K562 (cell line): Measurements from ENCODE around the gene XBP1. TPM values are rescaled to one million over a fixed set of nuclear protein-coding genes. Genes with fewer than 3 reads are reported as not detected.

Experiments
- ATAC-seq: fragments of 200-7000 bp; cut with Tn5 transposase; 3 replicates; pipeline ENCODE4 v1.9.1; 2020; ENCODE audit warnings: moderate library complexity
- BruUV-seq: library from RNA; stranded (reverse); fragments of 400-500 nt; replicated peaks from 2 replicates; lab custom pipeline; 2021; lab: Mats Ljungman, UMichigan
- CTCF ChIA-PET: fragments of 300-600 bp; formaldehyde crosslinking; extraction: SDS; loops from one replicate; lab custom pipeline; 2021; ENCODE audit warnings: low intra/inter-chr PET ratio; lab: Yijun Ruan, JAX
- POLR2A ChIA-PET: fragments of 300-600, 350-650 bp; sonication (Branson Sonifier 250); formaldehyde crosslinking; extraction: SDS; loops from one replicate; lab custom pipeline; 2021; ENCODE audit warnings: antibody characterized with exemption, inconsistent platforms; lab: Yijun Ruan, JAX
- DNase-seq, 4 experiments: peaks; one replicate each; pipeline versions ENCODE4 v3.0.0 to v3.0.0-alpha.2; 2011 to 2018; ENCODE audit warnings: low spot score in 3 of 4, mixed read lengths in 3 of 4; ENCODE audit errors: extremely low read depth in 1 of 4
- FAIRE-seq: peaks from 2 replicates; lab custom pipeline; 2011; peaks lifted over from hg19 to GRCh38; lab: Jason Lieb, UNC
- H2AFZ ChIP-seq: 2 replicates; pipeline ENCODE4 v1.6.0; 2011; ENCODE audit warnings: low read depth, low read length, control low read depth, inconsistent platforms
- H3K27ac ChIP-seq: fragments of 200-600 bp; 3 replicates; pipeline ENCODE4 v1.8.0; 2011; ENCODE audit warnings: low read depth, mild to moderate bottlenecking, control low read depth, inconsistent platforms, low read length, moderate library complexity, mixed read lengths; ENCODE audit errors: extremely low read depth
- H3K27me3 ChIP-seq, 2 experiments: fragments of 300-600 bp in 1 of 2; 2 replicates in 1 of 2; 3 replicates in 1 of 2; pipeline versions ENCODE4 v1.6.0 to v1.8.0; 2011; ENCODE audit warnings: inconsistent platforms in 2 of 2, low read length in 2 of 2, mild to moderate bottlenecking in 1 of 2, mixed read lengths in 1 of 2, moderate library complexity in 1 of 2; ENCODE audit not compliant: control insufficient read depth in 2 of 2, insufficient read depth in 2 of 2
- H3K36me3 ChIP-seq: fragments of 300-600 bp; 3 replicates; pipeline ENCODE4 v1.8.0; 2011; ENCODE audit warnings: mild to moderate bottlenecking, low read length, inconsistent platforms; ENCODE audit not compliant: control insufficient read depth, insufficient read depth
- H3K4me1 ChIP-seq, 2 experiments: fragments of 200-600 bp in 1 of 2; replicated peaks in 1 of 2; 2 replicates in 1 of 2; 3 replicates in 1 of 2; pipeline versions ENCODE4 v1.5.1 to v1.8.0; 2011; ENCODE audit warnings: inconsistent platforms in 2 of 2, low read length in 2 of 2, mild to moderate bottlenecking in 1 of 2, mixed read lengths in 1 of 2, moderate library complexity in 1 of 2; ENCODE audit not compliant: control insufficient read depth in 2 of 2, insufficient read depth in 2 of 2
- H3K4me2 ChIP-seq: 2 replicates; pipeline ENCODE4 v1.6.1; 2011; ENCODE audit warnings: low read length, control low read depth, inconsistent platforms, mixed read lengths; ENCODE audit not compliant: insufficient read depth
- H3K4me3 ChIP-seq: fragments of 200-600 bp; sonication (generic), shearing (Covaris generic); 2 replicates; pipeline ENCODE4 v1.5.1; 2016; ENCODE audit warnings: control low read depth, inconsistent platforms
- H3K79me2 ChIP-seq: fragments of 200-600 bp; 3 replicates; pipeline ENCODE4 v1.8.0; 2011; ENCODE audit warnings: low read length, inconsistent platforms; ENCODE audit not compliant: control insufficient read depth, insufficient read depth
- H3K9ac ChIP-seq, 2 experiments: 2 replicates each; pipeline versions ENCODE4 v1.6.0 to v1.6.1; 2011; ENCODE audit warnings: low read depth in 2 of 2, low read length in 2 of 2, control low read depth in 1 of 2, inconsistent platforms in 1 of 2, mild to moderate bottlenecking in 1 of 2, mixed read lengths in 1 of 2; ENCODE audit not compliant: insufficient read depth in 1 of 2
- H3K9me1 ChIP-seq: one replicate; pipeline ENCODE4 v1.6.0; 2011; ENCODE audit warnings: inconsistent platforms, mild to moderate bottlenecking, low read length, moderate library complexity; ENCODE audit not compliant: control insufficient read depth, insufficient read depth
- H3K9me3 ChIP-seq: replicated peaks from 2 replicates; pipeline ENCODE4 v1.5.1; 2011; ENCODE audit warnings: low read depth, low read length, inconsistent platforms; ENCODE audit not compliant: control insufficient read depth, insufficient read depth
- H4K20me1 ChIP-seq: replicated peaks from 2 replicates; pipeline ENCODE4 v1.6.1; 2011; ENCODE audit warnings: low read length, inconsistent platforms, mixed read lengths; ENCODE audit not compliant: control insufficient read depth, insufficient read depth
- SPI1 ChIP-seq: IDR thresholded peaks from 2 replicates; pipeline ENCODE4 v1.6.1; 2011; ENCODE audit warnings: low read depth, low read length, control low read depth, borderline replicate concordance
- WGBS: fragments of 100-300 bp; shearing (Covaris generic); methylation state at CpG from one replicate; pipeline ENCODE4 v1.1.6; 2016; ENCODE audit warnings: low coverage, mixed read lengths; ENCODE audit not compliant: insufficient coverage; ENCODE audit errors: missing lambda C conversion rate; 5-methylcytosine and 5-hydroxymethylcytosine counted together
- in situ Hi-C: fragments of 300-500 bp; cut with MboI; formaldehyde crosslinking; loops from 4 replicates; pipeline ENCODE4 v1.15.0; 2018; ENCODE audit warnings: inconsistent platforms, mixed read lengths
- intact Hi-C: fragments of 100-400 bp; cut with micrococcal nuclease; formaldehyde crosslinking; loops from 2 replicates; pipeline ENCODE4 v1.14.2; 2022
- polyA plus RNA-seq, 8 experiments: library from polyadenylated mRNA; depleted of rRNA in 4 of 8; stranded (reverse) in 5 of 8; unstranded in 3 of 8; fragments of >200 nt; fragmentation: Nextera tagmentation in 2 of 8; fragmentation: Illumina TruSeq in 1 of 8; extraction: Ambion mirVana in 2 of 8; extraction: Trizol in 1 of 8; gene quantifications; 2 replicates each; pipeline versions ENCODE4 v1.2.1 to v1.2.3, GENCODE V29; 2011 to 2014; ENCODE audit warnings: inconsistent platforms in 1 of 8, missing spikeins in 1 of 8
- total RNA-seq, 7 experiments: library from RNA; depleted of rRNA in 6 of 7; stranded (reverse); fragments of >200 nt in 6 of 7; fragmentation: Illumina TruSeq in 2 of 7; extraction: Trizol in 2 of 7; gene quantifications; 2 replicates each; pipeline versions ENCODE4 v1.2.1 to v1.2.3, GENCODE V29; 2011 to 2021; ENCODE audit warnings: low replicate concordance in 1 of 7
- TF ChIP-seq, protein P1 (sequence below): fragments of 450-650 bp; IDR thresholded peaks from 2 replicates; pipeline ENCODE4 v1.7.1; 2018; ENCODE audit warnings: mild to moderate bottlenecking, low read depth; ENCODE audit not compliant: partially characterized antibody

The XBP1 gene
- total and polyA plus RNA-seq, 9 of the 15 experiments (the other 6 are each of a cell fraction or from before 2014, with no cell fraction given) = 25.0 to 218 (median 94.6) TPM

DNA sequence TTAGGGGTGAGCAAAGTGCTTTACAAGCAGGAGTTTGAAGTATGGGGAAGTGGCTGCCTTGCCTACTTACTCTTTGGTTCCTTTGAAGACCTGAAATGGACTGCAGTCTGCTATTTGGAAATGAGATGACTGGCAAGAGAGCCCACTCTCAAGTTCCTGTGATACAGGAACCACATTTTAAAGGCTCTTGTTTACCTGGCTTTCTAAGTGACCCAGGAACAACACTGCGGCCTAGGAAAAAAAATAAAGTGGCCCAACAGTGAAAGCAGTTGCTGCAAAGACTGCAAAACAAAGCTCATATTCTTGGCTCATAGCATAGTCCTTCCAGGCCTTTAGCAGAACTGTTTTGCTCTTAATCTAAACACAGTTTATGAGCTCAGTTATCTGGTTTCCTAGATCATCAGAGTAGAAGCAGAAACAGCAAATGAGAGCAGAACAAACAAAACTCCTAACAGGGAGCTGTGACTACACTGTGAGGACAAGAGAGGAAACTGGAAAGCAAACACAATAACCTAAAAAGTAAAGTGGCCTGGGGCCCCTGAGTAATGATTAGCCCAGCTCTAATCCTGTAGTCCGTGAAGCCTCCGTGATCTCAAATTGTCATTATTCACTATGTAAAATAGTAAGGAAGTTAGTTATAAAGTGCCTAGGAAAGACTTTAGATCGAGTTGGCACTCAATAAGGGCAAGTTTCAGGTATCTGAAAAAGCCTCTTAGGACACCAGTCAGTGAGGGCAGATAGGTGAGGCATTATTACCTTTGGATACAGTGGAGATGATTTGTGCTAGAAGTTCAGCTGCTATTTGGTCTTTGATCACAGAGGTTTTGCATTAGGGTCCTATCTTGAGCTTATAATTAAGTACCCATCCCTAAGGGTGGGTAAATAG is 16.3 kb downstream of the XBP1 start:
- Histone ChIP-seq H3K9me3 (no peaks in the 10 kb centered on the region), H2AFZ (no peak overlapping the region), H3K79me2 (peaks cover 20% of the 10 kb centered on the region), H3K9ac (no peak overlapping the region), H3K36me3 (peaks cover 67% of the 10 kb centered on the region), H4K20me1 (no peaks in the 10 kb centered on the region), H3K27me3 (no peaks in the 10 kb centered on the region), H3K9me1 (no peaks in the 10 kb centered on the region)
- no peak for ATAC-seq
- intact Hi-C loops = no loop called here
- CTCF ChIA-PET = no interaction called here
- POLR2A ChIA-PET = interaction anchor here (0.6 to 9.4 kb wide), 3 partner anchors 12 to 14 kb away, joined by 3 to 109 read pairs (median 3); partner anchors contain the start of genes CCDC117 and XBP1
- WGBS = 82% methylated on average over 4 of the region's 4 CpGs
- peak; percentile 22; the same call in 1 of the 2 replicates for TF ChIP-seq SPI1
- TF ChIP-seq, protein P1, sequence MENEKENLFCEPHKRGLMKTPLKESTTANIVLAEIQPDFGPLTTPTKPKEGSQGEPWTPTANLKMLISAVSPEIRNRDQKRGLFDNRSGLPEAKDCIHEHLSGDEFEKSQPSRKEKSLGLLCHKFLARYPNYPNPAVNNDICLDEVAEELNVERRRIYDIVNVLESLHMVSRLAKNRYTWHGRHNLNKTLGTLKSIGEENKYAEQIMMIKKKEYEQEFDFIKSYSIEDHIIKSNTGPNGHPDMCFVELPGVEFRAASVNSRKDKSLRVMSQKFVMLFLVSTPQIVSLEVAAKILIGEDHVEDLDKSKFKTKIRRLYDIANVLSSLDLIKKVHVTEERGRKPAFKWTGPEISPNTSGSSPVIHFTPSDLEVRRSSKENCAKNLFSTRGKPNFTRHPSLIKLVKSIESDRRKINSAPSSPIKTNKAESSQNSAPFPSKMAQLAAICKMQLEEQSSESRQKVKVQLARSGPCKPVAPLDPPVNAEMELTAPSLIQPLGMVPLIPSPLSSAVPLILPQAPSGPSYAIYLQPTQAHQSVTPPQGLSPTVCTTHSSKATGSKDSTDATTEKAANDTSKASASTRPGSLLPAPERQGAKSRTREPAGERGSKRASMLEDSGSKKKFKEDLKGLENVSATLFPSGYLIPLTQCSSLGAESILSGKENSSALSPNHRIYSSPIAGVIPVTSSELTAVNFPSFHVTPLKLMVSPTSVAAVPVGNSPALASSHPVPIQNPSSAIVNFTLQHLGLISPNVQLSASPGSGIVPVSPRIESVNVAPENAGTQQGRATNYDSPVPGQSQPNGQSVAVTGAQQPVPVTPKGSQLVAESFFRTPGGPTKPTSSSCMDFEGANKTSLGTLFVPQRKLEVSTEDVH = no peak
- TF ChIP-seq, all 486 proteins: peak for 1
- Histone ChIP-seq H3K4me2 (no peak overlapping the region), H3K27ac (peak overlapping the region; percentile 44; the same call in 1 of the 3 replicates), H3K4me1 (peaks cover 0 to 7% of the 10 kb centered on the region in 2 experiments; a peak in 2 of 5 replicates), H3K4me3 (no peak overlapping the region)
- BruUV-seq = no TSS peak
- FAIRE-seq (peak; percentile 55), DNase-seq (no peak)
- in situ Hi-C loops = no loop called here
